Stimulated activated CD4-positive, alpha-beta T cell treated with anti-CD3 and anti-CD28 coated beads, Interleukin-4, amount 100 ng/mL, for 24 hours (primary cell): Measurements from ENCODE around the gene MT1F.
"Not testable (repeated sequence)": the region's sequence is repeated elsewhere in the genome, so short reads cannot be mapped to it uniquely, and the experiment has no call there.

Experiments used
- DNase-seq: peaks from one replicate; pipeline ENCODE4 v3.0.0-alpha.2; 2020

MT1F gene

DNA sequence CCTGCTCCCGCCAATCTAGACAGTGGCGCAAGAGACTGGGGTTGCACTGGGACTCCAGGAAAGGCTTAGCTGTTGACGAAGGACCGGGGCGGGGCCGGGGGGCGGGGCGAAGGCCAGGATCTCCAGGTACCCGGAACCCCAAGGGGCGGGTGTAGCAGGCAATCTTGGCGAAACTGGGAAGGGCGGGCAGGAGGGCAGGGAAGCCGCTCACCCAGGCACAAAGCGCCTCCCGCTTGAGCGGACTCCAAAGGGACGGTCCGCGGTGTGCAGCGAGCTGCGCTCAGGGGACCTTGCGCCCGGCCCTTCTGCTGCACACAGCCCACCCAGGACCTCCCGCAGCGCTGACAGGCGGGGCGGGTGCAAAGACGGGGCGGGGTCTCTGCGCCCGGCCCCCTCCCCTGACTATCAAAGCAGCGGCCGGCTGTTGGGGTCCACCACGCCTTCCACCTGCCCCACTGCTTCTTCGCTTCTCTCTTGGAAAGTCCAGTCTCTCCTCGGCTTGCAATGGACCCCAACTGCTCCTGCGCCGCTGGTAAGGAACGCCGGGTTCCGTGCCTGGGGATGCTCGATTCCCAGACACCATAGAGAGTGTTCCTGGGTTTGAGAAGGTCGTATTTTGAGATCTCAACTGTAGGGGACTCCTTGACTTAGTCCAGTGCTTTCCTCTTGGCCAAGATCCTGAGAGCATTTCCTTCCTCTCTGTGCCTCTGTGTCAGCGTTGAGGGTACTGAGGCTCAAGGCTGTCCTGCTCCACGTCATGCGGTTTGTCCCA lies at the start of gene MT1F:
TSS of gene MT1F (plus strand) at position 405 of the 772 bp plus-strand sequence. CDS start at position 505, 100 bp downstream.
- DNase-seq, result peak; percentile 65

DNA sequence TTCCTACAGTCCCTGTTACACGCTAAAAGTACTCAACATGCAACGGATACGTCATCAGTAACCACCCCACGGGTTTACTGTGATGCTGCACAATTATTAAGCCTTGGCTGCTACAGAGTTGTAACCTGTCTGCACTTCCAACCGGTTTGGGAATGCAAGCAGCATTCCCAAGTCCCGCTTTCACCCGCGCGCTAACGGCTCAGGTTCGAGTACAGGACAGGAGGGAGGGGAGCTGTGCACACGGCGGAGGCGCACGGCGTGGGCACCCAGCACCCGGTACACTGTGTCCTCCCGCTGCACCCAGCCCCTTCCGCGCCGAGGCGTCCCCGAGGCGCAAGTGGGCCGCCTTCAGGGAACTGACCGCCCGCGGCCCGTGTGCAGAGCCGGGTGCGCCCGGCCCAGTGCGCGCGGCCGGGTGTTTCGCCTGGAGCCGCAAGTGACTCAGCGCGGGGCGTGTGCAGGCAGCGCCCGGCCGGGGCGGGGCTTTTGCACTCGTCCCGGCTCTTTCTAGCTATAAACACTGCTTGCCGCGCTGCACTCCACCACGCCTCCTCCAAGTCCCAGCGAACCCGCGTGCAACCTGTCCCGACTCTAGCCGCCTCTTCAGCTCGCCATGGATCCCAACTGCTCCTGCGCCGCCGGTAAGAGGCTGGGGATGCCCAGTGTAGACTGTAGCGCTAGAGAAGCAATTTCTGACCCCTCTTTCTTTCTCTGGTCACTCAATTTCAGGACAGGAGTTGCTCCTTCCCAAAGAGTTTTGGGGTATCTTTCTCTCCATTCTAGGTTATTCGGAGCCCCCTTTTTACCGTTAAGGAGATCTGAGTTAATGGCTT lies 49.5 kb upstream of the MT1F start, which contains the start of gene MT2A:
TSS of gene MT2A (plus strand) at position 542 of the 833 bp plus-strand sequence. CDS start at position 614, 72 bp downstream.
- DNase-seq, result peak; percentile 91

DNA sequence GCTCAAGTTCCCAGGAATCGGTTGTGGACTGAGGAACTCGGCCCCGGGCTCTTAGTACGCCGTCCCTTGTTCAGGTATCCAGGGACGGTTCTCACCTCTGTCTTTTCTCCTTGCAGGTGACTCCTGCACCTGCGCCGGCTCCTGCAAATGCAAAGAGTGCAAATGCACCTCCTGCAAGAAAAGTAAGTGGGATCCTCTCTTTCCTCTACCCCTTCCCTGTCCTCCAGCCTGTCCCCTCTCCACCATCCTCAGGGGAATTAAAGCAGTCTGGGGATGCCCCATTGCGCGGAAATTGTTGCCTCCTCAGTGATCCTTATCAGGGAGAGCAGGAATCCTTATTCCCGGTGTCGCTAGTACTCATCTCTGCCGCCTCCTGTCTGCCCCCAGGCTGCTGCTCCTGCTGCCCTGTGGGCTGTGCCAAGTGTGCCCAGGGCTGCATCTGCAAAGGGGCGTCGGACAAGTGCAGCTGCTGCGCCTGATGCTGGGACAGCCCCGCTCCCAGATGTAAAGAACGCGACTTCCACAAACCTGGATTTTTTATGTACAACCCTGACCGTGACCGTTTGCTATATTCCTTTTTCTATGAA lies 48.8 kb upstream of the MT1F start:
- DNase-seq, result no peak

DNA sequence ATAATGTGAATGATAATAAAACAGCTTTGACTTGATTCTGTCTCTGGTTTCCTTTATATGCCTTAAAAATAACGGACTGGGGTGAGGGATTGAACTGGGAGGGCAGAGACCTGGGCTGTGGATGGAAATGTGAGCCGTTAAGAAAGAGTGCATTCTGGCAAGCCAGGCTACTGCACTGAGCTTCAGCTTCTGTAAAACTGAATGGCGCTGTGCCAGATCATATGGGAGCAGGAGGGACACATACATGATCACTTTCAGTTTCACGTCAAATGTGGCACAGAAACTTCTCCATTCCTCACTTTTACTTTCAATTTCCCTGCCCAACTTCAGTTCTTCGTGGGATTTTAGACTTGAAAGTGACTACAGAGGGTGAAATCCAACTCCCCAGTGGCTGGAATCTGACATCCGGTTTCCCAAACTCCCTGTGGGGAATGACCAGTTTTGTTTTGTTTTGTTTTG lies 48.3 kb upstream of the MT1F start:
- peak; percentile 82 for DNase-seq

DNA sequence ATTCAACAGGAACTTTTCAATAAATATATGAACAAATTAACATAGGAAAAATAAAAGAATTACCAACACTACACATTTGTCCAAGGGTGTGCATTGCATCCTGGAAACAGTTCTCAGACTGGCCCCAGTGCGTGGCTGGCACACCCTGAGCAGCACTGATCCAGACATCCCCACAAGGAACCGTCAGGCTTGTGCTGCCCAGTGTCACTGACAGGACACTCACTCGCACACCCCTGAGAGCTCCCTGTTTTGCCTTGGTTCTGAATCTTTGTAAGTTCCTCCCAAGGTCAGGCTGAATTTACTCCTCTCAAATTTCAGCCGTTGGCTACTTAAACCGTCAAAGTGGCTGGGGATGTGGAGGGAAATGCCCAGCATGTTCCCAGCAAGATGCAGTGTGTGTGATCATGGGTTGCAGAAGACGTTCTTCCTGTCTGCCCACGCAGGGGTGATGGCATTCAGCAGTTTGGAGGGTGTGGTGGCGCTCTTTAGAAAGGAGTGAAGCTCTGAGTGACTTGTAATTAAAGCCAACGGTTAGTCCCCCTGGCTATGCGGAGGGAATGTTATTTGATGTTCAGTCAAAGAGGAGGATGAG lies 47.6 kb upstream of the MT1F start:
- DNase-seq, result peak; percentile 85

DNA sequence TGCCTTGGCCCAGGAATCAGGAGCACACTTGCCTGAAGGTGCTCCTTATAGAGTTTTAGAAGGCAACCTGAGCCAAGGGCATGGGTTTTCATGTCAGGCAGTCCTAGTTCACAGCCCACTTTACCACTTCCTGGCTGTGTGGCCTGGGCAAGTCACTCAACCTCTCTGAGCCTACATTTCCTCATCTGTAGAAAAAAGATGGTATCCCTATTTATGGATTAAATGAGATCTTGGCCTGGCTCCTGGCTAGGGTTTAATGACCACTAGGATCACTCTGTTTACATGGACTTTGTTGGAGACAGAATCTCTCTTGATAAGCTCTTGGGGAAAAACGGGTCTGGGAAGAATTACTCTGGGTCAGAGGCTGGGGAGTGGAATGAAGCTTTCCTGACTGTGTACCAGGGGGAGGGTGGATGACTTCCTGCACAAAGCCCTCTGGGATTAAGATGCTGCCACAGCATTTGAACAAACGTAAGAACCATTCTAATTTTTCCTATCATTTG lies 47.1 kb upstream of the MT1F start:
- no peak for DNase-seq

DNA sequence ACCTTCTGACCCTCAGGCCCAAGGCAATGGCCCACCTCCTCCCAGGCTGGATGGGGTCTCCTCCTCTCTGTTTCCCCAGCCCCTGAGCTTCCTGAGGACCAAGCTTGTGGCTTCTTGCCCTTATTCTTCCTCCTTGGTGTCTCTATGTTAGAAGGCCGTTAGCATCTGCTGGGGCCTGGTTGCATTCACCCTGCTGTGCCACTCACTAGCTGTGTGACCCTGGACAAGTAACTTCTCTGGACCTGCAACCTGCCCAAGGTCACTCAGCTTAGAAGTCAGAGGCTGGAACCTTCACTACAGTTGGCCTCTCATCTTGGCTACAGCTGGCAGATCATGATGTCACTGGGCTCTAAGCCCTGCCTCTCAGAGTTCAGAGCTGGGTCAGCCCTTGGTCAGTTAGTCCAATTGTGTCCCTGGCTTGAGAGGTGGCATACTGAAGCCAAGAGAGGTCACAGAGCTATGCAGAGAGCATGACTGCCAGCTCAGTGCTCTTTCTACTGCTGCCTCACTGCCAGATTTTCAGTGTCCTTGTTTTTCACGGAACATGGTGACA lies 46.4 kb upstream of the MT1F start:
- no peak for DNase-seq

DNA sequence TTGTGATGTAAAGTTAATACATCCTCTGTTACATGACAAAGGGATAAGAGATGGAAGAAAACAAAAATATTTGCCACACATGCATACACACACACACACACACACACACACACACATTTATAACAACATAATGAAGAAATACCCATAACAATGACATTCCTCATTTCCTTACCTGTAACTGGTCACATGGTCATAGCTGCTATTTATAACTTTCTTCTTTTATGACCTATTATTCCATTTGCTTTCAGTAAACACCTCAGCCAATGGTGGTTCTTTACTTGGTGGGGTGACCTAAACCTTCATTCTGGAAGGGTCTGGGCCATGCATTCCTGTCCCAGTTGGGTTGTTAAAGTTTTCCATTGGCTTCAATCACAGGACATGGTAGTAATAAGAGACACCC lies 44.1 kb upstream of the MT1F start:
- DNase-seq, result no peak

DNA sequence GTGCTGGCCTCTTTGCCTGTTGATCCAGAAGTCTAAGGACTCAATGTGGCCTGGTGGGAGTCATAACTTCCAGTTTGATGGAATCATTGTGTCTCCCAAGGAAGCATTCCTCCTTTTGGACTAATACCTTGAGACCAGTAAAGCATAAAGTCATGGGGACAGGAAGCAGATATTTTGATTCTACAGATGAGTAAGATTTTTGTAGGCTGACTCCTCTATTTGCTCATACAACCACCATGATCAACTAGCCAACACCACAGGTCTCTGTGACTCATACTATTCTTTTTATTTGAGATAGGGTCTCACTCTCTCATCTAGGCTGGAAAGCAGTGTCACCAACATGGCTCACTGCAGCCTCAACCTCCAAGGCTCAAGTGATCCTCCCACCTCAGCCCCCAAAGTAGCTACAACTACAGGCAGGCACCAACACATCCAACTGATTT lies 43.2 kb upstream of the MT1F start:
- peak; percentile 39 for DNase-seq

DNA sequence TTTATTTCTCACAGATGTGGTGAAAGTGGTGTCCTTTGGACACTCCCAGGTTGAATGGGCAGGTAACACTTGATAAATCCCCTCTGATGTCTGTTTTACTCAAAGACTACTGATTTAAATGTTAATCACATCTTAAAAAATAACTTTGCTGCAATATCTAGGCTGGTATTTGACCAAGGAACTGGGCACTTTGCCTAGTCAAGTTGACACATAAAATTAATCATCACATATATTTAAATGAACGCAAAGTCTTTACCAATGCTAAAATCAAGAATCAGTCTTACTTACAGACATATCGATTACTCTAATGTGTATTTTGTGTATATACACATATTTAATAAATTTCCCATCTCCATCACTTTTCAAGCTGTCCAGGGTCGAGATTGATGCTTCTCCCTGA lies 42.4 kb upstream of the MT1F start:
- DNase-seq, result no peak

DNA sequence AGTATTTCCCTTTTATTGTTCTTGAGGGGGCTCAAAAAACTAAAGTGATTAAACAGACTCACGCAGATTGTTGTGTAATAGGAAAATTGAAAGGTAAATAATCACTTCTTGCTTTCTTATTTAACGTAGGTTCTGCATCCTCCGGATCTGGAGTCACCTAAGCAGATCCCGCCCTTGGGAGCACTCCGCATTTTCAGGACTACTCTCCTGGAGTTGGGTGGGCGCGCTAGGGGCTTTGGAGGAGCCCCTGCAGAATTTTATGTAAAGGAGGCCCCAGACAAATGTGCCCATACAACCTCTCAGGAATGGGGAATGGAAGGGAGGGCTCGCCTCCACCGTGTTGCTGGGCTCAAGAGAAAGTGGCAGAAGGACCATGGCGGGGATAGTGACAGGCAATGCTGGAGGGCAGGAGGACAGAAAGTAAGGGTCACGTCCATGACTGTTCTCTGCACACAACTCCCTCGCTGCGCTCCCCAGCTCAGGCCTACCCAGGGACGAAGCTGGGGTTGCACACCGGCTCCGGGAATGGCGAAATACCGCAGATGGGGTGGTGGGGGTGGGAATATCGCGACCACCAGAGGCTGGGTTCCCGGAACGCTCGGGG lies 41.0 kb upstream of the MT1F start:
- DNase-seq, result no peak

DNA sequence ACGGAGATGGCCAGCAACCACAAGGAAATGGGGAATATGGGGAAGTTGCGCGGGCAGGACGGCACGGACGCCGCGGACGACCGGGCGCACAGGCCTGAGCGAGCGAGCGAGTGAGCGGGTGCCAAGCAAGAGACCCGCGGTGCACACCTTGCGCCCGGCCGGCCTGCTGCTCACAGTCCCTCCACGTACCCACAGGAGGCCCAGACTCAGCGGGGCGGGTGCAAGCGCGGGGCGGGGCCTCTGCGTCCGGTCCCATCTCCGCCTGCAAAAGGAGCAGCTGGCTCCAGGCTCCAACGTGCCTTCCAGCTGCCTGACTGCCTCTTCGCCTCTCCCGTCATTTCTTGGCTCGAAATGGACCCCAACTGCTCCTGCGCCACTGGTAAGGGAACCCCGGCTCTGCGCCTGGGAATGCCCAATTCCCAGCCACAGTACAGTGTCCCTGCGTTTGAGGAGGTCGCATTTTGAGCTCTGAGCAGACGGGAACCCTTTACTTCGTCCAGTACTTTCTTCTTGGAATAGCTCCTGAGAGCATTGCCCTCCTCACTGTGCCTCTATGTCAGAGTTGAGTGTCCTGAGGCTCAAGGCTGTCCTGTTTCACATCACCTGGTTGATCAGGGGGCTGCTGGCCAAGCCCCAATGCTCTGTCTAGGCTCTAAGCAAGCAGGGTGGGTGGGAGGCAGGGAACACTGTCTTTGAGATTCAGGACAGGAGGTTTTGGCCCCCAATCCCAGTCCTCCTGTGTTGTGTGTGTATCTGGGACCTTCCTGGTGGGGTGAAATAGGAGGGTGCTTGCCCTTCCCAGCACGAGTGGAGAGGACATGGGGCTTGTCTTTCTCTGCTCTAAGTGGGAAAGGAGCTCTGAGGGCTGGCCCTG lies 40.3 kb upstream of the MT1F start:
- DNase-seq, result no peak

DNA sequence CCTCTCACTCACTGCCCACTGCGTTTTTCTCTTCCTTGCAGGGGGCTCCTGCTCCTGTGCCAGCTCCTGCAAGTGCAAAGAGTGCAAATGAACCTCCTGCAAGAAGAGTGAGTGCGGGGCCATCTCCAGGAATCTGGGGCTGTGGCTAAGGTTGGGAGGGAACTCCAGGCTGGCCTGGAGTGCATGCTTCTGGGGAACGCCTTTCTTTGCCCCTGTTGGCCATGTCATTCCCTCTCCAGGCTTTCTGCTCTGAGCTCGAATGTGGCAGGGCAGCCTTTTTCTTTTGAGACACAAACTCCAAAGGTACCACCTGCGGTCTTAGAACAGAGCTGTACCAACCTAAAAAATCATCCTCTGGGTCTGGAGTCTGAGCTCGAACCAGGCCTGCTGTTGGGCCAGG lies 39.6 kb upstream of the MT1F start:
- DNase-seq, result no peak

DNA sequence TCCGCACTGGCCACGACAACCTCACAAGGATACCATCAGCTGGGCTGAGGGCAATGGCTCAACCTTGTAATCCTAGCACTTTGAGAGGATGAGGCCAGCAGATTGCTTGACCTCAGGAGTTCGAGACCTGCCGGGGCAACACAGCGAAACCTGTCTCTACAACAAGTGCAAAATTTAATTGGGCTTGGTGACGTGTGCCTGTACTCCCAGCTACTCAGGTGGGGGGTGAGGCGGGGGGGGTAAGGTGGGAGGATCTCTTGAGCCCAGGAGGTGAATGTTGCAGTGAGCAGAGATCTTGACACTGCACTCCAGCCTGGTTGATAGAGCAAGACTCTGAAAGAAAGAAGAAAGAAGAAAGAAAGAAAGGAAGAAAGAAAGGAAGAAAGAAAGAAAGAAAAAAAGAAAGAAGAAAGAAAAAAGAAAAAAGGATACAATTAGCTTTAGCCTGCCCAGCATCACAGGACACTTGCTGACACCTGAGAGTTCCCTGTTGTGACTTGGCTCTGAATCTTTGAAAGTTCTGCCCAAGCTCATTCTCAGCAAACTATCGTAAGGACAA lies 37.3 kb upstream of the MT1F start:
- no peak for DNase-seq

DNA sequence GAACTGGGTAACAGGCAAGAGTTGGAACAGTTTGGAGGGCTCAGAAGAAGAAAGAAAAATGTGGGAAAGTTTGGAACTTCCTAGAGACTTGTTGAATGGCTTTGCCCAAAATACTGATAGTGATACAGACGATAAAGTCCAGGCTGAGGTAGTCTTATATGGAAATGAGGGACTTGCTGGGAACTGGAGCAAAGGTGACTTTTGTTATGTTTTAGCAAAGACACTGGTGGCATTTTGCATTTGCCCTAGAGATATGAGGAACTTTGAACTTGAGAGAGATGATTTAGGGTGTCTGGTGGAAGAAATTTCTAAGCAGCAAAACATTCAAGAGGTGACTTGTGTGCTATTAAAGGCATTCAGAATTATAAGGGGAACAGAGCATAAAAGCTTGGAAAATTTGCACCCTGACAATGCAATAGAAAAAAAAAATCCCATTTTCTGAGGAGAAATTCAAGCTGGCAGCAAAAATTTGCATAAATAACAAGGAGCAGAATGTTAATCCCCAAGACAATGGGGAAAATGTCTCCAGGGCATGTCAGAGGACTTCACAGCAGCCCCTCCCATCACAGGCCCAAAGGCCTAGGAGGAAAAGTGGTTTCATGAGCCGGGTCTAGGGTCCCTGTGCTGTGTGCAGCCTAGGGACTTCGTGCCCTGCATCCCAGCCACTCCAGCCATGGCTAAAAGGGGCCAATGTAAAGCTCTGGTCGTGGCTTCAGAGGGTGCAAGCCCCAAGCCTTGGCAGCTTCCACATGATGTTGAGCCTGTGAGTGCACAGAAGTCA lies 35.9 kb upstream of the MT1F start:
- not testable (repeated sequence) for DNase-seq

DNA sequence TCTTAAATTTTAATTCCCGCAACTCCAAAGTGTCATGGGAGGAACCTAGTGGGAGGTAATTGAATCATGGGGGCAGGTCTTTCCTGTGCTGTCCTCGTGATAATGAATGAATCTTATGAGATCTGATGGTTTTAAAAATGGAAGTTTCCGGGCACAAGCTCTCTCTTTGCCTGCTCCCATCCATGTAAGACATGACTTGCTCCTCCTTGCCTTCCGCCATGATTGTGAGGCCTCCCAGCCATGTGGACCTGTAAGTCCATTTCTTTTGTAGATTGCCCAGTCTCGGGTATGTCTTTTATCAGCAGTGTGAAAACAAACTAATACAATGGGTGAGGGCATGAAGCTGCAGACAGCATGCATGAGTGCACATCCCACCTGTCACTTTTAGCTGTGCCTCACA lies 34.6 kb upstream of the MT1F start:
- not testable (repeated sequence) for DNase-seq

DNA sequence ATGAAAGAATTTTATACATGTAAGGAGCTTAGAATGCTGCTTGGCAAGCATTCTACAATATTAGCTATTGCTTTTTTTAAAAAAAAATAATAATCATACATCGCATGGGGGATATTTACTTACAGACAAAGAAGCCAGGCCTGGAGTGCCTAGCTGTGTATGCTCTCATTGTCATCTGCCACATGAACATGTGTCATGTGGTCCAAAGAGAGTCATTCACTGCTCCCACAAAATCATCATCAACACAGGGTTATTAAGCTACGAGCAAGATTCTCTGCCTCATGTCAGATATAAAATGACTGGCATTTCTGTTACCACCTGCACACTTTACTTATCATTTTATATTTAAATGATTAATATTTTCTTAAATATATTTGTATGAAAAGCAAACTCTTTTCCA lies 34.1 kb upstream of the MT1F start:
- DNase-seq, result no peak

DNA sequence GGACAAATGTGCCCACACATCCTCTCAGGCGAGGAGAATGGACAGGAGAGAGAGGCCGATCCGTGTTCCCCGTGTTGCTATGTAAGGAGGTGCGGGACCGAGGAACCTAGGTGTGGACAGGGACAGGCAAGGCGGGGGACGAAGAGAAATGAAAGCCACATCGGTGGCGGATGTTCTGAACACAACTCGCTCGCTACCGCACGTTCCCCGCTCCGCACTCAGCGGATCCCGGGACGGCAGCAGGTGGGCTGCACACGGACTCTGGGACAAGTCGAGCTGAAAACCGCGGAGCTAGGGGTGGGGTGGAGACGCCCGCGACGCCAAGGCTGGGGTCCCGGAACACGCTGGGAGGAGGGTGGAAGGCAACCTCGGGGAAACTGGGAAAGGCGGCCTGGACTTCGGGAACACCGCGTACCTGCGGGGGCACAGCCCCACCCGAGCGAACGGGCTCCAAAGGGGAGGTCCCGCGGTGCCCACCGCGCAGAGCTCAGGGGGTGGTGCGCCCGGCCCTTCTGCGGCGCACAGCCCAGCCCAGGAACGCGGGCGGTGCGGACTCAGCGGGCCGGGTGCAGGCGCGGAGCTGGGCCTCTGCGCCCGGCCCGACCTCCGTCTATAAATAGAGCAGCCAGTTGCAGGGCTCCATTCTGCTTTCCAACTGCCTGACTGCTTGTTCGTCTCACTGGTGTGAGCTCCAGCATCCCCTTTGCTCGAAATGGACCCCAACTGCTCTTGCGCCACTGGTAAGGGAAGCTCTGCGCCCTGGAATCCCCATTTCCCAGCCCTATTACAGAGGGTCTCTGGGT lies 32.4 kb upstream of the MT1F start, which contains the start of gene MT1E:
TSS of gene MT1E (plus strand) at position 642 of the 803 bp plus-strand sequence. CDS start at position 713, 71 bp downstream.
- peak; percentile 71 for DNase-seq
